IMR-90 (cell line): ENCODE results near the gene TMEM235.

Experiments
- CEBPB ChIP-seq: IDR thresholded peaks from 2 replicates; pipeline ENCODE4 v1.6.1; 2012; ENCODE audit warnings: low read depth, low read length, improper control_type of control experiment
- CTCF ChIP-seq: conservative IDR thresholded peaks from 2 replicates; pipeline ENCODE4 v1.5.1; 2012; ENCODE audit warnings: mild to moderate bottlenecking, low read depth, low read length, improper control_type of control experiment
- FOS ChIP-seq: fragments of 150-350 bp; IDR thresholded peaks from 2 replicates; pipeline ENCODE4 v1.6.1; 2016; ENCODE audit warnings: low read depth, low read length
- POLR2A ChIP-seq: IDR thresholded peaks from 2 replicates; pipeline ENCODE4 v1.6.1; 2012; ENCODE audit warnings: mild to moderate bottlenecking, low read depth, low read length
- RAD21 ChIP-seq: IDR thresholded peaks from 2 replicates; pipeline ENCODE4 v1.6.1; 2012; ENCODE audit warnings: low read length, improper control_type of control experiment
- RFX5 ChIP-seq: IDR thresholded peaks from 2 replicates; pipeline ENCODE4 v1.8.0; 2012; ENCODE audit warnings: low read depth, mild to moderate bottlenecking, low read length, moderate library complexity
- USF2 ChIP-seq: fragments of 150-350 bp; IDR thresholded peaks from 2 replicates; pipeline ENCODE4 v1.6.1; 2017; ENCODE audit warnings: mild to moderate bottlenecking, antibody characterized with exemption, low read length, low read depth

- TF ChIP-seq CTCF (no peak), POLR2A (no peak), RAD21 (no peak), USF2 (no peak), CEBPB (no peak), FOS (no peak), RFX5 (no peak)
Measured at GRCh38 chr17:78242024-78242742, 10.8 kb downstream of the TMEM235 start.
